HepG2 (cell line): Measurements from ENCODE around the gene RER1. TPM values are rescaled to one million over a fixed set of nuclear protein-coding genes. Genes with fewer than 3 reads are reported as not detected.

Experiments used
- HCFC1 ChIP-seq: fragments of 150-350 bp; IDR thresholded peaks from 2 replicates; pipeline ENCODE4 v1.6.1; 2014; ENCODE audit warnings: low read depth, low read length
- HES4 ChIP-seq: sonication (generic); formaldehyde crosslinking; IDR thresholded peaks from 2 replicates; pipeline ENCODE4 v1.9.0; 2021; ENCODE audit warnings: mild to moderate bottlenecking, missing genetic modification reagents, borderline replicate concordance
- KDM5B ChIP-seq: sonication (generic); formaldehyde crosslinking; IDR thresholded peaks from 2 replicates; pipeline ENCODE4 v1.4.0; 2020; ENCODE audit warnings: missing genetic modification reagents, mild to moderate bottlenecking, borderline replicate concordance
- KMT2A ChIP-seq: sonication (generic); formaldehyde crosslinking; IDR thresholded peaks from 2 replicates; pipeline ENCODE4 v1.4.0; 2020; ENCODE audit warnings: missing genetic modification reagents
- MAFK ChIP-seq, 2 experiments: IDR thresholded peaks in 1 of 2; conservative IDR thresholded peaks in 1 of 2; 2 replicates each; pipeline ENCODE4 v1.6.1; 2011; ENCODE audit warnings: improper control_type of control experiment in 2 of 2, low read length in 2 of 2
- MEIS1 ChIP-seq: sonication (generic); formaldehyde crosslinking; IDR thresholded peaks from 2 replicates; pipeline ENCODE4 v1.9.0; 2021; ENCODE audit warnings: mild to moderate bottlenecking, missing genetic modification reagents, moderate library complexity, borderline replicate concordance
- MIXL1 ChIP-seq: IDR thresholded peaks from 2 replicates; pipeline ENCODE4 v1.6.1; 2016
- NCOA2 ChIP-seq: sonication (generic); formaldehyde crosslinking; IDR thresholded peaks from 2 replicates; pipeline ENCODE4 v1.8.0; 2022; ENCODE audit warnings: inconsistent platforms
- NFE2 ChIP-seq: sonication (generic); formaldehyde crosslinking; IDR thresholded peaks from 2 replicates; pipeline ENCODE4 v1.4.0; 2020; ENCODE audit warnings: missing genetic modification reagents
- SMAD1 ChIP-seq: sonication (generic); formaldehyde crosslinking; IDR thresholded peaks from 2 replicates; pipeline ENCODE4 v1.4.0; 2020; ENCODE audit warnings: missing genetic modification reagents, low read depth, mild to moderate bottlenecking, borderline replicate concordance
- SP5 ChIP-seq: IDR thresholded peaks from 2 replicates; pipeline ENCODE4 v1.6.1; 2016; ENCODE audit warnings: low read depth, borderline replicate concordance
- STAT5B ChIP-seq: sonication (generic); formaldehyde crosslinking; IDR thresholded peaks from 2 replicates; pipeline ENCODE4 v1.4.0; 2020; ENCODE audit warnings: missing genetic modification reagents
- ZBTB7B ChIP-seq: sonication (generic); formaldehyde crosslinking; IDR thresholded peaks from 2 replicates; pipeline ENCODE4 v1.4.0; 2020; ENCODE audit warnings: missing genetic modification reagents
- ZNF101 ChIP-seq: sonication (generic); formaldehyde crosslinking; IDR thresholded peaks from 2 replicates; pipeline ENCODE4 v1.4.0; 2020; ENCODE audit warnings: mild to moderate bottlenecking, low read depth, missing genetic modification reagents, borderline replicate concordance
- ZNF350 ChIP-seq: sonication (generic); formaldehyde crosslinking; IDR thresholded peaks from 2 replicates; pipeline ENCODE4 v1.4.0; 2020; ENCODE audit warnings: mild to moderate bottlenecking, low read depth, missing genetic modification reagents, borderline replicate concordance
- ZNF451 ChIP-seq: sonication (generic); formaldehyde crosslinking; IDR thresholded peaks from 2 replicates; pipeline ENCODE4 v1.5.0; 2020; ENCODE audit warnings: mild to moderate bottlenecking, missing genetic modification reagents
- ZNF501 ChIP-seq: sonication (generic); formaldehyde crosslinking; IDR thresholded peaks from 2 replicates; pipeline ENCODE4 v1.5.1; 2020; ENCODE audit warnings: mild to moderate bottlenecking, moderate library complexity, missing genetic modification reagents
- ZNF652 ChIP-seq: IDR thresholded peaks from 2 replicates; pipeline ENCODE4 v1.6.1; 2016; ENCODE audit warnings: low read depth, borderline replicate concordance
- polyA plus RNA-seq, 8 experiments: library from polyadenylated mRNA; depleted of rRNA in 3 of 8; stranded (reverse) in 7 of 8; unstranded in 1 of 8; fragments of >200 nt; fragmentation: Illumina TruSeq in 4 of 8; extraction: Trizol in 4 of 8; gene quantifications; 2 replicates each; pipeline versions ENCODE4 v1.2.1 to v1.2.3, GENCODE V29; 2011 to 2016; ENCODE audit warnings: low read depth in 4 of 8, missing spikeins in 1 of 8, mixed read lengths in 1 of 8; ENCODE audit not compliant: insufficient read depth in 1 of 8
- total RNA-seq, 5 experiments: library from RNA; depleted of rRNA; stranded (reverse); fragments of >200 nt; fragmentation: Illumina TruSeq; extraction: Trizol; gene quantifications; 2 replicates each; pipeline ENCODE4 v1.2.3, GENCODE V29; 2016; ENCODE audit warnings: low read depth in 1 of 5
- TF ChIP-seq, protein P1 (sequence below): sonication (generic); formaldehyde crosslinking; IDR thresholded peaks from 2 replicates; pipeline ENCODE4 v1.4.0; 2020; ENCODE audit warnings: mild to moderate bottlenecking, missing genetic modification reagents
- TF ChIP-seq, protein P2 (sequence below): sonication (generic); formaldehyde crosslinking; conservative IDR thresholded peaks from 2 replicates; pipeline ENCODE4 v1.4.0; 2020; ENCODE audit warnings: missing genetic modification reagents
- TF ChIP-seq, protein P3 (sequence below): sonication (generic); formaldehyde crosslinking; IDR thresholded peaks from 2 replicates; pipeline ENCODE4 v1.4.0; 2020; ENCODE audit warnings: missing genetic modification reagents

Gene RER1
- total and polyA plus RNA-seq, 2 of the 13 experiments (the other 11 are each of a cell fraction or from before 2014, with no cell fraction given), result 128 to 164 TPM

DNA sequence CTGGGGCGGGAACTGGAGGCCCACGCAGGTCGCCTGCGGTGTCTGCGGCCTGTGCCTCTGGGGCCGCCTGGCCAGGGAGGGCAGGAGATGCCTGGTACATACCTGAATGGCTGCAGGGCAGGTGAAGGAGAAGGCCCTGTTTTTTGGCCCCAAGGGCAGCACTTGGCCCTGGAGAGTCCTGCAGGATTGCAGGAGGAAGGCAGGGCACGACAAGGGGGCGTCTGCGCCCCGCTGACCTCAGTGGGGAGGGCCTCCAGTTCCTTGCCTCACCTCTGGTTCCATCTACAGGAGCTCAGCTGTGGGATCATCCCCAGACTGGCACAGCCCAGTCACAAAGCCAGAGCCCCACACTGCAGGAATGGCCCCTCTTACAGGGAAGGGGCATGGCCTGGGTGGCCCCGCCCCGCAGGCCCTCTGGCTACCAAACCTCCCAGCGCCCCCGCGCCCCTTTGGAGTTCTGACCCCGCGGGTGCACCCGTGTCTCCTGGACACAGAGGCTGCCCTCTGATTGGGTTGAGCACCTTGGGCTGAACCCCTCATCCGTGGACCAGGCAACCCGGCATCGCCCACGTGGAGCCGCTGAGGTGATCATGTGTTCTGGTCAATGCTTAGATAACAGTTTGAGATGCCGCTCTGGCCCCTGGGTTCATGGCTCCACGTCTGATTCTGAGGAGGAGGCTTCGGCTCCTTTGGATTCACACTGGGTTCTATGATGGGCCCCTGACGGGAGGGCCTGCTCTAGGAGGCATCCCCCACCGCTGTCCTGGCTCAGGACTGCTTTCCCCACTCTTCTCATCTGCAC is 22.1 kb downstream of the RER1 start (continued):
- TF ChIP-seq, protein P1, sequence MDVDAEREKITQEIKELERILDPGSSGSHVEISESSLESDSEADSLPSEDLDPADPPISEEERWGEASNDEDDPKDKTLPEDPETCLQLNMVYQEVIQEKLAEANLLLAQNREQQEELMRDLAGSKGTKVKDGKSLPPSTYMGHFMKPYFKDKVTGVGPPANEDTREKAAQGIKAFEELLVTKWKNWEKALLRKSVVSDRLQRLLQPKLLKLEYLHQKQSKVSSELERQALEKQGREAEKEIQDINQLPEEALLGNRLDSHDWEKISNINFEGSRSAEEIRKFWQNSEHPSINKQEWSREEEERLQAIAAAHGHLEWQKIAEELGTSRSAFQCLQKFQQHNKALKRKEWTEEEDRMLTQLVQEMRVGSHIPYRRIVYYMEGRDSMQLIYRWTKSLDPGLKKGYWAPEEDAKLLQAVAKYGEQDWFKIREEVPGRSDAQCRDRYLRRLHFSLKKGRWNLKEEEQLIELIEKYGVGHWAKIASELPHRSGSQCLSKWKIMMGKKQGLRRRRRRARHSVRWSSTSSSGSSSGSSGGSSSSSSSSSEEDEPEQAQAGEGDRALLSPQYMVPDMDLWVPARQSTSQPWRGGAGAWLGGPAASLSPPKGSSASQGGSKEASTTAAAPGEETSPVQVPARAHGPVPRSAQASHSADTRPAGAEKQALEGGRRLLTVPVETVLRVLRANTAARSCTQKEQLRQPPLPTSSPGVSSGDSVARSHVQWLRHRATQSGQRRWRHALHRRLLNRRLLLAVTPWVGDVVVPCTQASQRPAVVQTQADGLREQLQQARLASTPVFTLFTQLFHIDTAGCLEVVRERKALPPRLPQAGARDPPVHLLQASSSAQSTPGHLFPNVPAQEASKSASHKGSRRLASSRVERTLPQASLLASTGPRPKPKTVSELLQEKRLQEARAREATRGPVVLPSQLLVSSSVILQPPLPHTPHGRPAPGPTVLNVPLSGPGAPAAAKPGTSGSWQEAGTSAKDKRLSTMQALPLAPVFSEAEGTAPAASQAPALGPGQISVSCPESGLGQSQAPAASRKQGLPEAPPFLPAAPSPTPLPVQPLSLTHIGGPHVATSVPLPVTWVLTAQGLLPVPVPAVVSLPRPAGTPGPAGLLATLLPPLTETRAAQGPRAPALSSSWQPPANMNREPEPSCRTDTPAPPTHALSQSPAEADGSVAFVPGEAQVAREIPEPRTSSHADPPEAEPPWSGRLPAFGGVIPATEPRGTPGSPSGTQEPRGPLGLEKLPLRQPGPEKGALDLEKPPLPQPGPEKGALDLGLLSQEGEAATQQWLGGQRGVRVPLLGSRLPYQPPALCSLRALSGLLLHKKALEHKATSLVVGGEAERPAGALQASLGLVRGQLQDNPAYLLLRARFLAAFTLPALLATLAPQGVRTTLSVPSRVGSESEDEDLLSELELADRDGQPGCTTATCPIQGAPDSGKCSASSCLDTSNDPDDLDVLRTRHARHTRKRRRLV (CRISPR knock-in tag), result 0 out of 2 replicates have a peak, but pooled peaks have one; percentile 27
- TF ChIP-seq SMAD1 (CRISPR knock-in tag), result peak; percentile 78; the same call in 1 of the 2 replicates
- no peak for TF ChIP-seq ZNF101 (CRISPR knock-in tag)
- no peak for TF ChIP-seq ZNF451
- TF ChIP-seq HCFC1, result no peak
- TF ChIP-seq ZNF652 (CRISPR knock-in tag), result no peak
- TF ChIP-seq NFE2, result no peak
- no peak; the same call in 1 of the 2 replicates for TF ChIP-seq KDM5B
- peak; percentile 59; the same call in 1 of the 2 replicates for TF ChIP-seq MEIS1
- 0 out of 2 replicates have a peak, but pooled peaks have one; percentile 26 for TF ChIP-seq KMT2A (CRISPR knock-in tag)
- no peak; the same call in 1 of the 2 replicates for TF ChIP-seq MIXL1
- 0 out of 2 replicates have a peak, but pooled peaks have one; percentile 8 for TF ChIP-seq NCOA2 (CRISPR knock-in tag)
- peak; percentile 86 for TF ChIP-seq ZNF501 (CRISPR knock-in tag)
- no peak for TF ChIP-seq MAFK (conservative IDR thresholded peaks at IDR 0.05 in 1 of 2, IDR thresholded peaks at IDR 0.05 in 1 of 2; ENCODE audit: low read length in 2 of 2)
- TF ChIP-seq ZBTB7B (CRISPR knock-in tag), result peak; percentile 72; the same call in 1 of the 2 replicates
- TF ChIP-seq ZNF350 (CRISPR knock-in tag), result peak; percentile 2; the same call in 1 of the 2 replicates
- TF ChIP-seq, protein P2, sequence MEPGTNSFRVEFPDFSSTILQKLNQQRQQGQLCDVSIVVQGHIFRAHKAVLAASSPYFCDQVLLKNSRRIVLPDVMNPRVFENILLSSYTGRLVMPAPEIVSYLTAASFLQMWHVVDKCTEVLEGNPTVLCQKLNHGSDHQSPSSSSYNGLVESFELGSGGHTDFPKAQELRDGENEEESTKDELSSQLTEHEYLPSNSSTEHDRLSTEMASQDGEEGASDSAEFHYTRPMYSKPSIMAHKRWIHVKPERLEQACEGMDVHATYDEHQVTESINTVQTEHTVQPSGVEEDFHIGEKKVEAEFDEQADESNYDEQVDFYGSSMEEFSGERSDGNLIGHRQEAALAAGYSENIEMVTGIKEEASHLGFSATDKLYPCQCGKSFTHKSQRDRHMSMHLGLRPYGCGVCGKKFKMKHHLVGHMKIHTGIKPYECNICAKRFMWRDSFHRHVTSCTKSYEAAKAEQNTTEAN (CRISPR knock-in tag), result 0 out of 2 replicates have a peak, but pooled peaks have one; percentile 29
- no peak; the same call in 1 of the 2 replicates for TF ChIP-seq SP5
- TF ChIP-seq, protein P3, sequence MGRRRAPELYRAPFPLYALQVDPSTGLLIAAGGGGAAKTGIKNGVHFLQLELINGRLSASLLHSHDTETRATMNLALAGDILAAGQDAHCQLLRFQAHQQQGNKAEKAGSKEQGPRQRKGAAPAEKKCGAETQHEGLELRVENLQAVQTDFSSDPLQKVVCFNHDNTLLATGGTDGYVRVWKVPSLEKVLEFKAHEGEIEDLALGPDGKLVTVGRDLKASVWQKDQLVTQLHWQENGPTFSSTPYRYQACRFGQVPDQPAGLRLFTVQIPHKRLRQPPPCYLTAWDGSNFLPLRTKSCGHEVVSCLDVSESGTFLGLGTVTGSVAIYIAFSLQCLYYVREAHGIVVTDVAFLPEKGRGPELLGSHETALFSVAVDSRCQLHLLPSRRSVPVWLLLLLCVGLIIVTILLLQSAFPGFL (CRISPR knock-in tag), result no peak
- TF ChIP-seq STAT5B (CRISPR knock-in tag), result no peak
- TF ChIP-seq HES4 (CRISPR knock-in tag), result peak; percentile 42; the same call in 1 of the 2 replicates
